Progenitor cell of endocrine pancreas (in vitro differentiated cells): Measurements from ENCODE around the gene TNFRSF11A. TPM values are rescaled to one million over a fixed set of nuclear protein-coding genes. Genes with fewer than 3 reads are reported as not detected.

ENCODE experiments used
- DNase-seq: peaks from one replicate; pipeline ENCODE4 v3.0.0; 2021; ENCODE audit warnings: low spot score; ENCODE audit not compliant: unreplicated experiment
- H3K27ac Mint-ChIP-seq: 2 replicates; pipeline ENCODE4 v1.8.0; 2021; ENCODE audit warnings: mild to moderate bottlenecking, moderate library complexity, mixed read lengths
- H3K27me3 Mint-ChIP-seq: 2 replicates; pipeline ENCODE4 v1.8.0; 2021; ENCODE audit warnings: mixed read lengths
- H3K36me3 Mint-ChIP-seq: 2 replicates; pipeline ENCODE4 v1.8.0; 2022; ENCODE audit warnings: mixed read lengths; ENCODE audit not compliant: insufficient read depth
- H3K4me1 Mint-ChIP-seq: 2 replicates; pipeline ENCODE4 v1.8.0; 2021; ENCODE audit warnings: low read depth, mixed read lengths
- H3K4me3 Mint-ChIP-seq: 2 replicates; pipeline ENCODE4 v1.8.0; 2021; ENCODE audit warnings: low read depth, mild to moderate bottlenecking, moderate library complexity, mixed read lengths
- H3K9me3 Mint-ChIP-seq: 2 replicates; pipeline ENCODE4 v1.8.0; 2021; ENCODE audit warnings: low read depth, mixed read lengths
- total RNA-seq: library from RNA; stranded (reverse); gene quantifications from 2 replicates; pipeline ENCODE4 v1.2.1, GENCODE V29; 2021
- TF ChIP-seq, protein P1 (sequence below): fragments of 200-600 bp; sonication (generic); IDR thresholded peaks from one replicate; pipeline ENCODE4 v1.5.0; 2021; ENCODE audit warnings: antibody characterized with exemption, mild to moderate bottlenecking; ENCODE audit not compliant: unreplicated experiment

TNFRSF11A gene
- total RNA-seq, 1 donor from 2014 or later: 0.43 TPM

DNA sequence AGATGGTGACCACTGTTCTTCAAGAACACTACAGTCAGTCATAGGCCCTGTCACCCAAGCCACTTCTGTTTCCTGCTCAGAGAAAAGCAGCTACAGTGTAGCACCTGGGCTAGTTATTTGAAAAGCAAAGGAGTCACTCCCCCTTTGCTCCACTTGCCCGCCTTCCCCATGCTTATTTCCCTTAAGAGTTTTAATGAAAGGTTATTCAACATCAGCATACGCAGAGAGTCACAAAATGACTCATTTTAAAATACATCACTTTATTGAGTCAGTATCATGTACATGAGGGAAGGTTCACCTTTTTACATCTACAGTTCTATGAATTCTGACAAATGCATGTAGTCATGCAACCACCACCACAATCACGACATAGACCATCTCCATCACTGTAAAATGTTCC, 71.3 kb downstream of the TNFRSF11A start:
- peaks cover 3% of the 10 kb centered on the region for H3K9me3 Mint-ChIP-seq
- no peaks in the 10 kb centered on the region for H3K36me3 Mint-ChIP-seq
- DNase-seq: no peak
- no peak overlapping the region for H3K4me3 Mint-ChIP-seq
- peaks cover 3% of the 10 kb centered on the region for H3K4me1 Mint-ChIP-seq
- TF ChIP-seq, protein P1, sequence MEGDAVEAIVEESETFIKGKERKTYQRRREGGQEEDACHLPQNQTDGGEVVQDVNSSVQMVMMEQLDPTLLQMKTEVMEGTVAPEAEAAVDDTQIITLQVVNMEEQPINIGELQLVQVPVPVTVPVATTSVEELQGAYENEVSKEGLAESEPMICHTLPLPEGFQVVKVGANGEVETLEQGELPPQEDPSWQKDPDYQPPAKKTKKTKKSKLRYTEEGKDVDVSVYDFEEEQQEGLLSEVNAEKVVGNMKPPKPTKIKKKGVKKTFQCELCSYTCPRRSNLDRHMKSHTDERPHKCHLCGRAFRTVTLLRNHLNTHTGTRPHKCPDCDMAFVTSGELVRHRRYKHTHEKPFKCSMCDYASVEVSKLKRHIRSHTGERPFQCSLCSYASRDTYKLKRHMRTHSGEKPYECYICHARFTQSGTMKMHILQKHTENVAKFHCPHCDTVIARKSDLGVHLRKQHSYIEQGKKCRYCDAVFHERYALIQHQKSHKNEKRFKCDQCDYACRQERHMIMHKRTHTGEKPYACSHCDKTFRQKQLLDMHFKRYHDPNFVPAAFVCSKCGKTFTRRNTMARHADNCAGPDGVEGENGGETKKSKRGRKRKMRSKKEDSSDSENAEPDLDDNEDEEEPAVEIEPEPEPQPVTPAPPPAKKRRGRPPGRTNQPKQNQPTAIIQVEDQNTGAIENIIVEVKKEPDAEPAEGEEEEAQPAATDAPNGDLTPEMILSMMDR: no peak
- no peaks in the 10 kb centered on the region for H3K27me3 Mint-ChIP-seq
- H3K27ac Mint-ChIP-seq: no peak overlapping the region

DNA sequence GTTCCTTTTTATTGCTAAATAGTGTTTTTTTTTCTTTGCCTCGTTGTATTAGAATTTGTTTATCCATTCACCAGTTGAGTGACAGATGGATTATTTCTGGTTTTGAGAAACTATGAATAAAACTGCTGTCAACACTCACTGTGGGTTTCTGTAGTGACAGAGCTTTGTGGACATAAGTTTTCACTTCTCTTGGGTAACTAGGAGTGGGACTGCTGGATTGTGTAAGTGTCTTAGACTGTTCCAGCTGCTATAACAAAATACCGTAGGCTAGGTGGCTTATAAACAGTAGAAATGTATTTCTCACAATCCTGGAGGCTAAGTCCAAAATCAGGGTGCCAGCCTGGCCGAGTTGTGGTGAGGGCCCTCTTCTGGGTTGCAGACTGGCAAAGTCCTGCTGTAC, 71.9 kb downstream of the TNFRSF11A start:
- DNase-seq: no peak
- Mint-ChIP-seq H3K36me3 (no peaks in the 10 kb centered on the region), H3K27me3 (no peaks in the 10 kb centered on the region), H3K27ac (no peak overlapping the region), H3K9me3 (no peaks in the 10 kb centered on the region), H3K4me1 (peaks cover 3% of the 10 kb centered on the region), H3K4me3 (no peak overlapping the region)
- TF ChIP-seq, protein P1: no peak

DNA sequence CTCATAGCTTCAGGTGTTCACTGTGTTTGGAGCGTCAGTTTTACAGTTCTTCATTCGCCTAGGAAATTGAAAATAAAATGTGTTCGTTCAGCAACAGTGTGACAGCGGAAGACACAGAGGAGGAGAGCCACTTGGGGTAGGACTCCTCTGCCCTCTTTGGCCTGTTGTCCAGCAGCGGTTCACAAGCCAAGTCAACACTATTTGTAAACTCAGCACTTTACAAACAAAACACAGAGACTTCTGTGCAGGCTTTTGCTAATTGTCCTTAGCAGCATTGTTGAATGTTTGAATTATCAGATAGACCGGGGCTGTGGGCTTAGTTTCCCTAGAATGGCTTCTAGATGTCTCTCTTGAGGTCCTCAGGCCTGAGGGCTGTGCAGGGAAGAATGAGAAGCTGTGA, 73.2 kb downstream of the TNFRSF11A start:
- Mint-ChIP-seq H3K27ac (no peak overlapping the region), H3K4me3 (no peak overlapping the region), H3K36me3 (no peaks in the 10 kb centered on the region), H3K27me3 (no peaks in the 10 kb centered on the region), H3K9me3 (no peaks in the 10 kb centered on the region), H3K4me1 (peaks cover 3% of the 10 kb centered on the region)
- TF ChIP-seq, protein P1: no peak
- DNase-seq: no peak

DNA sequence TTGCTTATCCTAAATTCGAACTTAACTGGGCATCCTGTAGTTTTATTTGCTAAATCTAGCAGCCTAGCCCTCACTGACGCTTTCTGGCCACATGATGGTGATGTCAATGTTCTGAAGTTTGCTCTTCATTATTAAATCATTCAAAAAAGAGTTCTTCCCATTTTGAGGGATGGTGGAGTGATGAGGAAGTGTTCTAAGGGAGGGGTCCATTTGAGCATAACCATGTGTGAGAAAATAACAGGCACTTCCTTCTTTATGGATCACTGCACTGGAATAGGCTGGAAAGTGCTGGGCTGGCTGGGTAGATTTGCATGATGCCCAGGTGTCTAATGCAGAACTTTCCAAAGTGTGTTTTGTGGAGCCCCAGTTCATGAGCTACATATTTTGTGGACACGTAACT, 74.2 kb downstream of the TNFRSF11A start:
- no peaks in the 10 kb centered on the region for H3K27me3 Mint-ChIP-seq
- H3K36me3 Mint-ChIP-seq: no peaks in the 10 kb centered on the region
- H3K4me3 Mint-ChIP-seq: no peak overlapping the region
- no peaks in the 10 kb centered on the region for H3K9me3 Mint-ChIP-seq
- H3K4me1 Mint-ChIP-seq: peaks cover 3% of the 10 kb centered on the region
- TF ChIP-seq, protein P1: no peak
- DNase-seq: no peak
- H3K27ac Mint-ChIP-seq: no peak overlapping the region

DNA sequence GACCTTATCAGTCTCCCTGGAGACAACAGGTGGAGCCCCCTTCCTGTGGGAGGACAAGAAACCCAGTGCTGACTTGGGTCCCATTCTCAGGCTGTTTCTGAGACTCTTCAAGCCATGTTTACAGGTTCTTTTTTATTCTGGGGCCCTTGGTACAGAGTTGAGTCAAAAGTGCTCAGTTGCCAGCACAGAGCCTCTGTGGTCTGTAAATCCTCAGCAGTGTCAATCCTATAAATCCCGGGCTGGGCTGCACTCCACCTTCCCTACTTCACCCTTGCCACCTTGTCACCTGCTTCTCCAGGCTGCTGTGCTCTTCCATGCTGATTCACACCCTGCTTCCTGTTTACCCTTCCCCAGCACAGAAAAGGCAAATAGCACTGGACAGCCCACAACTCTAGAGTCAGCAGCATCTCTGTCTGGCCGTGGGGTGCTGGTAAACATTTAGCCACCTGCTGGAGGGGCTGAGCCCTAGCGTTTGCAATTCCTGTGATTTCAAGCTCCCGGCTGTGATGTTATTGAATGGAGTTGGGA, 74.7 kb downstream of the TNFRSF11A start:
- Mint-ChIP-seq H3K9me3 (no peaks in the 10 kb centered on the region), H3K36me3 (no peaks in the 10 kb centered on the region), H3K27ac (no peak overlapping the region), H3K27me3 (no peaks in the 10 kb centered on the region), H3K4me3 (no peak overlapping the region), H3K4me1 (peaks cover 3% of the 10 kb centered on the region)
- TF ChIP-seq, protein P1: peak; percentile 57
- DNase-seq: no peak
